ENCODE data around the gene KCNT1.

DNA sequence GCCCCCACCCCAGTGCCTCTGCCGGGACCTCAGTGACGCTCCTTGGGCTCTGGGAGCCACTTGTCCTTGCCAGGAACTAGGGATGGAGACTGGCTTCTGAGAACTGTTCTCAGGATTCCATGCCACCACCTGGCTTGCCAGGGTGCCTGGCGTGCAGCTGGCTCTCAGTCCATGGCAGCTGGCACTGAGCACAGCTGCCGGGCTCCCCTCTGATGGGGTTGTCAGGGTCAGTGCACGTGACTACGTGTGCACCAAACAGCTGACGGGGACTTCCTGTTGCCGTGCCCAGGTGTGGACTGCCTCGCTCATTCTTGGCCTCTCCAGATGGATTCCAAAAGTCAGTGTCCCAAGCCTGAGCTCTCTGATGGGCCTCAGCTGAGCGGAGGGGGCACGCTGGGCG lies 9.4 kb downstream of the KCNT1 start:
- no peak for TF ChIP-seq CTCF (conservative IDR thresholded peaks at IDR 0.05; ENCODE audit: low read depth, low read length)
- TF ChIP-seq EZH2 (IDR thresholded peaks at IDR 0.05; ENCODE audit: borderline replicate concordance, low read depth, low read length, poor library complexity, severe bottlenecking) = no peak
